GM12865 (cell line): ENCODE data around the gene AGBL2.

Experiments
- DNase-seq: peaks from one replicate; pipeline ENCODE4 v3.0.0; 2010; ENCODE audit warnings: low read depth
- H3K4me3 ChIP-seq: 2 replicates; pipeline ENCODE4 v1.5.1; 2011; ENCODE audit warnings: mild to moderate bottlenecking, low read depth, low read length, control low read depth
- CTCF ChIP-seq: IDR thresholded peaks from 2 replicates; pipeline ENCODE4 v1.5.1; 2011; ENCODE audit warnings: low read length, control low read depth, low read depth, inconsistent platforms; ENCODE audit not compliant: insufficient read depth; ENCODE audit errors: missing control alignments

The AGBL2 gene

GRCh38 chr11:47631473-47631872 is 83.7 kb downstream of the AGBL2 start:
- TF ChIP-seq CTCF: no peak
- DNase-seq: no peak
- no peak overlapping the region for H3K4me3 ChIP-seq

- no peak for DNase-seq
- no peak for TF ChIP-seq CTCF
- no peak overlapping the region for H3K4me3 ChIP-seq
These were observed 87.1 kb downstream of the AGBL2 start for GRCh38 chr11:47628026-47628425.

GRCh38 chr11:47626234-47626633 is 88.9 kb downstream of the AGBL2 start:
- TF ChIP-seq CTCF: no peak
- no peak overlapping the region for H3K4me3 ChIP-seq
- DNase-seq: no peak

GRCh38 chr11:47620836-47621378 is 94.3 kb downstream of the AGBL2 start:
- TF ChIP-seq CTCF: no peak
- DNase-seq: no peak
- H3K4me3 ChIP-seq: no peak overlapping the region

GRCh38 chr11:47617417-47617809 is 97.8 kb downstream of the AGBL2 start:
- no peak overlapping the region for H3K4me3 ChIP-seq
- DNase-seq: peak; percentile 16
- TF ChIP-seq CTCF: no peak

- DNase-seq: peak; percentile 53
- peak; percentile 71 for TF ChIP-seq CTCF
- H3K4me3 ChIP-seq: no peak overlapping the region
These were observed 98.3 kb downstream of the AGBL2 start for GRCh38 chr11:47616726-47617416.

GRCh38 chr11:47615249-47615648 is 99.9 kb downstream of the AGBL2 start:
- no peak for DNase-seq
- no peak for TF ChIP-seq CTCF
- no peak overlapping the region for H3K4me3 ChIP-seq
